Activated CD8-positive, alpha-beta T cell treated with anti-CD3 and anti-CD28 coated beads for 36 hours (primary cell): ENCODE measurements around the gene OR8B4. TPM values are rescaled to one million over a fixed set of nuclear protein-coding genes. Genes with fewer than 3 reads are reported as not detected.
"Not testable (repeated sequence)": the region's sequence is repeated elsewhere in the genome, so short reads cannot be mapped to it uniquely, and the experiment has no call there.

Experiments
- ATAC-seq: fragments of 200-7000 bp; cut with Tn5 transposase; one replicate; pipeline ENCODE4 v1.10.0; 2021; ENCODE audit warnings: mild to moderate bottlenecking, moderate library complexity
- CTCF ChIA-PET: fragments of 350-600 bp; sonication (Branson Sonifier 250); formaldehyde crosslinking; loops from one replicate; lab custom pipeline; 2021; ENCODE audit warnings: antibody characterized with exemption; lab: Charles Lee
- POLR2A ChIA-PET: fragments of 350-600 bp; sonication (Branson Sonifier 250); formaldehyde crosslinking; loops from one replicate; lab custom pipeline; 2021; ENCODE audit warnings: antibody characterized with exemption; lab: Charles Lee
- DNase-seq: peaks from one replicate; pipeline ENCODE4 v3.0.0-alpha.2; 2020
- H3K27ac Mint-ChIP-seq: one replicate; pipeline ENCODE4 v1.8.0; 2021; ENCODE audit warnings: mild to moderate bottlenecking, mixed read lengths
- H3K27me3 Mint-ChIP-seq: one replicate; pipeline ENCODE4 v1.8.0; 2021; ENCODE audit warnings: mixed read lengths
- H3K36me3 Mint-ChIP-seq: one replicate; pipeline ENCODE4 v1.8.0; 2021; ENCODE audit warnings: low read depth, mixed read lengths
- H3K4me1 Mint-ChIP-seq: one replicate; pipeline ENCODE4 v1.8.0; 2021; ENCODE audit warnings: low read depth, mixed read lengths
- H3K4me3 Mint-ChIP-seq: one replicate; pipeline ENCODE4 v1.8.0; 2021; ENCODE audit warnings: mild to moderate bottlenecking, moderate library complexity, mixed read lengths
- H3K9me3 Mint-ChIP-seq: one replicate; pipeline ENCODE4 v1.8.0; 2021; ENCODE audit warnings: mixed read lengths
- intact Hi-C: fragments of 100-400 bp; cut with micrococcal nuclease; formaldehyde crosslinking; loops from one replicate; pipeline ENCODE4 v1.10.0; 2022
- total RNA-seq, 2 experiments: library from RNA; stranded (reverse); gene quantifications; one replicate each; pipeline ENCODE4 v1.2.3, GENCODE V29; 2021
- TF ChIP-seq, protein P1 (sequence below): fragments of 200-600 bp; IDR thresholded peaks from one replicate; pipeline ENCODE4 v1.8.0; 2022; ENCODE audit warnings: antibody characterized with exemption, mild to moderate bottlenecking

The OR8B4 gene
- total RNA-seq, 2 experiments from 2014 or later: not detected

DNA sequence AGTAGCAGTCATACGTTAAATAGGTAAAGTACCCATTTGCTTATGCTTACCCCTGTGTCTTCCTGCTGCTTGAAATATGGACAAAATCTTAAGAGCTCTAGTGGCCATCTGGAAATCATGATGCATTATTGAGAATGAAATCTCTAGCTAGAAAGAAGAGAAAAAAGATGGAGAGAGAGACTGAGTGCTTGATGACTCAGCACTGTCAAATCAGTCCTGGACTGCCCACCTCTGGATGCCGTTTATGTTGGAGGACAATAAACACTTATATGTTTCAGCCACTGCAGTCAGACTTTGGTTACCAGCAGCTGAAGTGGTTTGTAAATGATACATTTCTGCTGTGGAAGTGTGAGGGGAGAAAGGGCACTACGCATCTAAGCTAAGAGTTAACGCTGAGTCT is 3.6 kb downstream of the OR8B4 start:
- peaks cover 14% of the 10 kb centered on the region for H3K27me3 Mint-ChIP-seq

DNA sequence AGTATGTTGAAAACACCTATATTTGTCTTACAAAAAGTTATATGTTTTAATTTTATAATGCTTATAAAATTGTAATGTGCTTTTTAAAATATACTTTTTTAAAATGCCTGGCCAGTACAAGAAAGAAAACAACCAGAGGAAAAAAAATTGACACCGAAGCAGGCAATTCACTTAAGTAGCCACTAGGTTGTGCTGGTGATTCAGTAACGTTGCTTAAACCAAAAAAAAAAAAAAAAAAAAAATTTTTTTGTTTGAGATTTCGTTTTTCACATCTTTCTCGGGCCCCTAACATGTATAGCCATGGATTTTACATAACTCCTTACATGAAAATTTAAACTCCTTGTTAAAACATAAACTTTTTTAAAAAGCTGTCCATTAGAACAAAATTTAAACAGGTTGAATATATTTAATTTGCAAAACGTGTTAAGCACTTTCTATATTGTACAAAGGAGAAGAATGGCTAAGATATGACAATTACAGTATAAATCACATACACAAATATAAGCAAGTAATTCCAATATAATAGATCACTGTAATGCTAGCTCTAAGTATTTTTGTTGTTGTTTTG is 9.2 kb downstream of the OR8B4 start:
- DNase-seq: no peak
- H3K4me3 Mint-ChIP-seq: no peak overlapping the region
- CTCF ChIA-PET: interaction anchor here (0.7 to 1.8 kb wide), 10 partner anchors 9 to 348 kb away, joined by 3 to 16 read pairs (median 4); partner anchors contain the start of gene OR8B4

More for the DNA sequence above, 3.6 kb downstream of the OR8B4 start:
- TF ChIP-seq, protein P1, sequence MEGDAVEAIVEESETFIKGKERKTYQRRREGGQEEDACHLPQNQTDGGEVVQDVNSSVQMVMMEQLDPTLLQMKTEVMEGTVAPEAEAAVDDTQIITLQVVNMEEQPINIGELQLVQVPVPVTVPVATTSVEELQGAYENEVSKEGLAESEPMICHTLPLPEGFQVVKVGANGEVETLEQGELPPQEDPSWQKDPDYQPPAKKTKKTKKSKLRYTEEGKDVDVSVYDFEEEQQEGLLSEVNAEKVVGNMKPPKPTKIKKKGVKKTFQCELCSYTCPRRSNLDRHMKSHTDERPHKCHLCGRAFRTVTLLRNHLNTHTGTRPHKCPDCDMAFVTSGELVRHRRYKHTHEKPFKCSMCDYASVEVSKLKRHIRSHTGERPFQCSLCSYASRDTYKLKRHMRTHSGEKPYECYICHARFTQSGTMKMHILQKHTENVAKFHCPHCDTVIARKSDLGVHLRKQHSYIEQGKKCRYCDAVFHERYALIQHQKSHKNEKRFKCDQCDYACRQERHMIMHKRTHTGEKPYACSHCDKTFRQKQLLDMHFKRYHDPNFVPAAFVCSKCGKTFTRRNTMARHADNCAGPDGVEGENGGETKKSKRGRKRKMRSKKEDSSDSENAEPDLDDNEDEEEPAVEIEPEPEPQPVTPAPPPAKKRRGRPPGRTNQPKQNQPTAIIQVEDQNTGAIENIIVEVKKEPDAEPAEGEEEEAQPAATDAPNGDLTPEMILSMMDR: no peak
- Mint-ChIP-seq H3K9me3 (no peaks in the 10 kb centered on the region), H3K27ac (no peak overlapping the region), H3K4me3 (no peak overlapping the region), H3K4me1 (no peaks in the 10 kb centered on the region), H3K36me3 (no peaks in the 10 kb centered on the region)
- ChIA-PET POLR2A (no interaction called here), CTCF (interaction anchor here (1.2 to 2.3 kb wide), 2 partner anchors 19 to 164 kb away, joined by 4 to 6 read pairs; no protein-coding TSS in a partner anchor)
- no peak for ATAC-seq
- no peak for DNase-seq
- intact Hi-C loops: no loop called here

DNA sequence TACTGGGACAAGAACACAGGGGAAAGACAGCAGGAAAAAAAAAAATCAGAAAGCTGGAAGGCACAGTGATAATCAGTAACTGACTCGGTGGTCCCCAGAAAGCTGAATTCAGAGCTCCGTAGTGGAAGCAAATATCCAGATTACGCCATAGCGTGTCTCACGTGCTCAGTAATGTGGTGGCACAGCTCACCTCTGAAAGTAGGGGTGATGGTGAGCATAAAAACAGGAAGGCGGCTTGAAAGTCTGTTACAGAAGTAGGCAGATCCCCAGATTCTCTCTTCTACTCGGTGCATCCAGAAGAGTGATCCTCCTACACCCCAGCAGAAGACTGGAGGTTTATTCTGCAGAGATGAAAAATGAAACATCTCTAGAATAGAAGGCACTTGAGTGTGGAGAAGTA is 14.8 kb downstream of the OR8B4 start:
- ATAC-seq (no peak), DNase-seq (no peak)
- Mint-ChIP-seq H3K4me1 (no peaks in the 10 kb centered on the region), H3K36me3 (no peaks in the 10 kb centered on the region), H3K27ac (no peak overlapping the region), H3K27me3 (peaks cover 11% of the 10 kb centered on the region), H3K4me3 (no peak overlapping the region), H3K9me3 (no peaks in the 10 kb centered on the region)
- ChIA-PET CTCF (interaction anchor here (1.0 kb wide), 1 partner anchor 9 kb away, joined by 3 read pairs; no protein-coding TSS in a partner anchor), POLR2A (no interaction called here)
- TF ChIP-seq, protein P1: no peak
- intact Hi-C loops: no loop called here

More for the DNA sequence above, 9.2 kb downstream of the OR8B4 start:
- Mint-ChIP-seq H3K27ac (no peak overlapping the region), H3K36me3 (no peaks in the 10 kb centered on the region), H3K9me3 (no peaks in the 10 kb centered on the region), H3K27me3 (peaks cover 8% of the 10 kb centered on the region), H3K4me1 (no peaks in the 10 kb centered on the region)
- POLR2A ChIA-PET: no interaction called here
- intact Hi-C loops: loop anchor here (2.0 kb wide), 1 partner anchor 171 kb away; no protein-coding TSS in a partner anchor
- no peak for ATAC-seq
- TF ChIP-seq, protein P1: peak; percentile 82

DNA sequence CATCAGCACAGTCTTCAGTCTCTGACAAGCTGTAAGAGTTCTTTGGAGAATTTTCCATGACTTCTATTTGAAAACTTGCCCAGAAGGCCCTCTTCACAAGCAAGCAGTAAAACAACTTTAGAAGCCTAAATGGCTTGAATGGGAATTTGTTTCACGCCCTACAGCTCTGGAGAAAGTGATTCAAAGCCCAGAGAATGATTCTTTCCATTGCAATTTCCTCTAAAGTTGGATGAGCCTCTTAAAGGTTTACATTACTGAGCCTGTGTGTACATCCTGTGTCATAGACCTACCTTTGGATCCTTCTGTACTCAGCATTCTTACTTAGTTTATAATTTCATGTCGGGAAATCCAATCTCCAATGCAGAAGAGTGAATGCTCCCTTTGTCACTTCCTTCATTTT is 19.1 kb downstream of the OR8B4 start:
- DNase-seq: no peak
- TF ChIP-seq, protein P1: no peak
- ATAC-seq: no peak
- Mint-ChIP-seq H3K27me3 (peaks cover 8% of the 10 kb centered on the region), H3K36me3 (peaks cover 2% of the 10 kb centered on the region), H3K4me3 (no peak overlapping the region), H3K9me3 (no peaks in the 10 kb centered on the region), H3K27ac (no peak overlapping the region), H3K4me1 (no peaks in the 10 kb centered on the region)
- ChIA-PET POLR2A (no interaction called here), CTCF (no interaction called here)
- intact Hi-C loops: no loop called here

DNA sequence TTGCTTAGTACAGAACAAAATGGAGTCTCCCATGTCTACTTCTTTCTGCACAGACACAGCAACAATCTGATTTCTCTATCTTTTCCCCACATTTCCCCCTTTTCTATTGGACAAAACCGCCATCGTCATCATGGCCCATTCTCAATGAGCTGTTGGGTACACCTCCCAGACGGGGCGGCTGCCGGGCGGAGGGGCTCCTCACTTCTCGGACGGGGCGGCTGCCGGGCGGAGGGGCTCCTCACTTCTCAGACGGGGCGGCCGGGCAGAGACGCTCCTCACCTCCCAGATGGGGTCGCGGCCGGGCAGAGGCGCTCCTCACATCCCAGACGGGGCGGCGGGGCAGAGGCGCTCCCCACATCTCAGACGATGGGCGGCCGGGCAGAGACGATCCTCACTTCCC is 21.5 kb downstream of the OR8B4 start:
- H3K4me3 Mint-ChIP-seq, H3K4me1 Mint-ChIP-seq, H3K36me3 Mint-ChIP-seq, intact Hi-C loops, DNase-seq, H3K27ac Mint-ChIP-seq, ATAC-seq, POLR2A ChIA-PET, H3K9me3 Mint-ChIP-seq, H3K27me3 Mint-ChIP-seq: not testable (repeated sequence)
- CTCF ChIA-PET: interaction anchor here (1.2 to 3.1 kb wide), 10 partner anchors 9 to 182 kb away, joined by 3 to 16 read pairs (median 6); partner anchors contain the start of gene OR8A1
